Liver (tissue), 5 donors: ENCODE data around the gene HCCS. TPM values are rescaled to one million over a fixed set of nuclear protein-coding genes. Genes with fewer than 3 reads are reported as not detected.

Source experiments
- polyA plus RNA-seq, 2 donors: library from polyadenylated mRNA; stranded (reverse) in 1 of 2; unstranded in 1 of 2; fragments of 200-250 nt in 1 of 2; fragments of >200 nt in 1 of 2; fragmentation: Nextera tagmentation in 1 of 2; extraction: Ambion mirVana in 1 of 2; gene quantifications; one replicate each; pipeline versions ENCODE4 v1.2.1 to v1.2.3, GENCODE V29; 2013 to 2015
- small RNA-seq: library from RNA; depleted of rRNA; stranded (forward); fragments of <200 nt; gene quantifications from one replicate; pipeline ENCODE3, GENCODE V24; 2014
- total RNA-seq, 2 donors: library from RNA; depleted of rRNA; stranded (reverse); fragments of >200 nt; gene quantifications; one replicate each; pipeline ENCODE4 v1.2.3, GENCODE V29; 2014
- donor health status: healthy.
- donor health status: healthy.
- donor health status: healthy.

The HCCS gene
- total and polyA plus RNA-seq, 4 donors: 11.2 to 16.0 (median 14.3) TPM

Small RNA genes within 50 kb of the gene (small RNA-seq; reads per million reads assigned to genes)
- gene RF00019 (not detected), gene RF02271 (not detected)

Other genes with a start within 250 kb of the HCCS start
- not detected for gene AMELX, start 182.1 kb downstream of the HCCS start, total RNA-seq
- not detected for gene AMELX, start 182.1 kb downstream of the HCCS start, polyA plus RNA-seq